HepG2 (cell line): ENCODE results near the gene TCOF1. TPM values are rescaled to one million over a fixed set of nuclear protein-coding genes. Genes with fewer than 3 reads are reported as not detected.

Experiments
- ATAC-seq: fragments of 200-7000 bp; cut with Tn5 transposase; 3 replicates; pipeline ENCODE4 v1.9.1; 2020; ENCODE audit warnings: mild to moderate bottlenecking, moderate library complexity
- BruUV-seq: library from RNA; stranded (reverse); fragments of 400-500 nt; replicated peaks from 2 replicates; lab custom pipeline; 2021; lab: Mats Ljungman, UMichigan
- CTCF ChIA-PET: fragments of 300-600 bp; formaldehyde crosslinking; extraction: SDS; loops from one replicate; lab custom pipeline; 2021; ENCODE audit warnings: low total read pairs, inconsistent platforms, low intra/inter-chr PET ratio; lab: Yijun Ruan, JAX
- POLR2A ChIA-PET: fragments of 350-600 bp; sonication (Branson Sonifier 250); formaldehyde crosslinking; loops from one replicate; lab custom pipeline; 2020; ENCODE audit warnings: antibody characterized with exemption, inconsistent platforms; lab: Yijun Ruan, JAX
- DNase-seq: peaks from one replicate; pipeline ENCODE4 v3.0.0-alpha.2; 2015; ENCODE audit warnings: low spot score
- FAIRE-seq: peaks from 3 replicates; lab custom pipeline; 2011; peaks lifted over from hg19 to GRCh38; lab: Jason Lieb, UNC
- H2AFZ ChIP-seq: one replicate; pipeline ENCODE4 v1.6.1; 2011; ENCODE audit warnings: low read length, inconsistent platforms
- H3K27ac ChIP-seq: fragments of 300-600 bp; 3 replicates; pipeline ENCODE4 v1.8.0; 2011; ENCODE audit warnings: mixed run types, mild to moderate bottlenecking, mixed read lengths, low read length, inconsistent platforms; ENCODE audit not compliant: insufficient read depth; ENCODE audit errors: extremely low read length
- H3K27me3 ChIP-seq, 2 experiments: fragments of 200-600 bp in 1 of 2; 2 replicates in 1 of 2; 3 replicates in 1 of 2; pipeline versions ENCODE4 v1.6.0 to v1.8.0; 2011; ENCODE audit warnings: low read length in 2 of 2, mild to moderate bottlenecking in 2 of 2, moderate library complexity in 2 of 2, inconsistent platforms in 1 of 2; ENCODE audit not compliant: insufficient read depth in 2 of 2, control insufficient read depth in 1 of 2
- H3K36me3 ChIP-seq, 2 experiments: fragments of 200-600 bp in 1 of 2; replicated peaks in 1 of 2; 2 replicates in 1 of 2; 3 replicates in 1 of 2; pipeline versions ENCODE4 v1.5.1 to v1.8.0; 2011; ENCODE audit warnings: low read length in 2 of 2, inconsistent platforms in 1 of 2; ENCODE audit not compliant: insufficient read depth in 2 of 2, control insufficient read depth in 1 of 2
- H3K4me1 ChIP-seq: 2 replicates; pipeline ENCODE4 v1.5.1; 2012; ENCODE audit warnings: low read length, inconsistent platforms; ENCODE audit not compliant: insufficient read depth
- H3K4me2 ChIP-seq: 2 replicates; pipeline ENCODE4 v1.6.0; 2011; ENCODE audit warnings: low read depth, low read length, inconsistent platforms
- H3K4me3 ChIP-seq, 3 experiments: fragments of 200-600 bp in 1 of 3; sonication (generic), shearing (Covaris generic) in 1 of 3; replicated peaks in 1 of 3; 2 replicates each; pipeline ENCODE4 v1.5.1; 2011 to 2016; ENCODE audit warnings: low read length in 3 of 3, inconsistent platforms in 2 of 3, low read depth in 2 of 3, mild to moderate bottlenecking in 2 of 3, control low read depth in 1 of 3, mixed read lengths in 1 of 3; ENCODE audit not compliant: insufficient read depth in 1 of 3
- H3K79me2 ChIP-seq: one replicate; pipeline ENCODE4 v1.6.1; 2011; ENCODE audit warnings: low read length, inconsistent platforms; ENCODE audit not compliant: insufficient read depth
- H3K9ac ChIP-seq: 2 replicates; pipeline ENCODE4 v1.6.0; 2011; ENCODE audit warnings: mild to moderate bottlenecking, low read depth, low read length, inconsistent platforms; ENCODE audit not compliant: insufficient read depth
- H3K9me3 ChIP-seq: 2 replicates; pipeline ENCODE4 v1.5.1; 2012; ENCODE audit warnings: mild to moderate bottlenecking, low read length
- H4K20me1 ChIP-seq: 2 replicates; pipeline ENCODE4 v1.6.0; 2011; ENCODE audit warnings: inconsistent platforms, mild to moderate bottlenecking, low read length, moderate library complexity; ENCODE audit not compliant: insufficient read depth
- MIXL1 ChIP-seq: IDR thresholded peaks from 2 replicates; pipeline ENCODE4 v1.6.1; 2016
- NKX3-1 ChIP-seq: sonication (generic); formaldehyde crosslinking; IDR thresholded peaks from 2 replicates; pipeline ENCODE4 v1.5.0; 2020; ENCODE audit warnings: missing genetic modification reagents
- POLR2G ChIP-seq: fragments of 200-400 bp; formaldehyde crosslinking; IDR thresholded peaks from 2 replicates; pipeline ENCODE4 v1.6.1; 2018; ENCODE audit warnings: mild to moderate bottlenecking, low read depth, low read length, moderate library complexity
- SMARCC2 ChIP-seq: fragments of 450-650 bp; IDR thresholded peaks from 2 replicates; pipeline ENCODE4 v1.6.1; 2017; ENCODE audit warnings: antibody characterized with exemption, mild to moderate bottlenecking
- TAF1 ChIP-seq: sonication (generic); formaldehyde crosslinking; IDR thresholded peaks from 2 replicates; pipeline ENCODE4 v1.4.0; 2020; ENCODE audit warnings: missing genetic modification reagents
- TOE1 ChIP-seq: sonication (generic); formaldehyde crosslinking; IDR thresholded peaks from 2 replicates; pipeline ENCODE4 v1.4.0; 2020; ENCODE audit warnings: mild to moderate bottlenecking, missing genetic modification reagents
- U2AF2 ChIP-seq: fragments of 200-400 bp; formaldehyde crosslinking; IDR thresholded peaks from 2 replicates; pipeline ENCODE4 v1.6.1; 2017; ENCODE audit warnings: low read depth, mild to moderate bottlenecking, low read length
- ZFP62 ChIP-seq: sonication (generic); formaldehyde crosslinking; IDR thresholded peaks from 2 replicates; pipeline ENCODE4 v1.4.0; 2020; ENCODE audit warnings: missing genetic modification reagents
- ZNF138 ChIP-seq: sonication (generic); formaldehyde crosslinking; IDR thresholded peaks from 2 replicates; pipeline ENCODE4 v1.5.0; 2020; ENCODE audit warnings: mild to moderate bottlenecking, low read depth, missing genetic modification reagents
- ZNF496 ChIP-seq: sonication (generic); formaldehyde crosslinking; IDR thresholded peaks from 2 replicates; pipeline ENCODE4 v1.8.1; 2023; ENCODE audit warnings: mild to moderate bottlenecking, moderate library complexity, missing genetic modification reagents; ENCODE audit not compliant: insufficient replicate concordance
- ZNF616 ChIP-seq: sonication (generic); formaldehyde crosslinking; IDR thresholded peaks from 2 replicates; pipeline ENCODE4 v1.5.0; 2020; ENCODE audit warnings: low read depth, mild to moderate bottlenecking, missing genetic modification reagents
- ZNF678 ChIP-seq: sonication (generic); formaldehyde crosslinking; IDR thresholded peaks from 2 replicates; pipeline ENCODE4 v1.4.0; 2020; ENCODE audit warnings: mild to moderate bottlenecking, missing genetic modification reagents
- ZNF883 ChIP-seq: sonication (generic); formaldehyde crosslinking; IDR thresholded peaks from 2 replicates; pipeline ENCODE4 v1.5.1; 2020; ENCODE audit warnings: mild to moderate bottlenecking, missing genetic modification reagents; ENCODE audit errors: not compliant biosample characterization
- WGBS: methylation state at CpG from one replicate; pipeline ENCODE4 v1.1.6; 2017; ENCODE audit warnings: low lambda C conversion rate; 5-methylcytosine and 5-hydroxymethylcytosine counted together
- in situ Hi-C: cut with HindIII; loops from 2 replicates; pipeline ENCODE4 v1.10.0; 2017; ENCODE audit warnings: low pct_unique_long_range_greater_than_20kb; ENCODE audit not compliant: extremely low pct_ligation_motif_present
- intact Hi-C: fragments of 100-400 bp; cut with micrococcal nuclease; formaldehyde crosslinking; loops from one replicate; pipeline ENCODE4 v1.10.0; 2022; ENCODE audit not compliant: unreplicated experiment
- polyA plus RNA-seq, 8 experiments: library from polyadenylated mRNA; depleted of rRNA in 3 of 8; stranded (reverse) in 7 of 8; unstranded in 1 of 8; fragments of >200 nt; fragmentation: Illumina TruSeq in 4 of 8; extraction: Trizol in 4 of 8; gene quantifications; 2 replicates each; pipeline versions ENCODE4 v1.2.1 to v1.2.3, GENCODE V29; 2011 to 2016; ENCODE audit warnings: low read depth in 4 of 8, missing spikeins in 1 of 8, mixed read lengths in 1 of 8; ENCODE audit not compliant: insufficient read depth in 1 of 8
- total RNA-seq, 5 experiments: library from RNA; depleted of rRNA; stranded (reverse); fragments of >200 nt; fragmentation: Illumina TruSeq; extraction: Trizol; gene quantifications; 2 replicates each; pipeline ENCODE4 v1.2.3, GENCODE V29; 2016; ENCODE audit warnings: low read depth in 1 of 5
- TF ChIP-seq, protein P1 (sequence below): sonication (generic); formaldehyde crosslinking; IDR thresholded peaks from 2 replicates; pipeline ENCODE4 v1.5.0; 2020; ENCODE audit warnings: missing genetic modification reagents, mild to moderate bottlenecking, borderline replicate concordance

TCOF1 gene
- total and polyA plus RNA-seq, 2 of the 13 experiments (the other 11 are each of a cell fraction or from before 2014, with no cell fraction given), result 10.1 to 41.6 TPM

DNA sequence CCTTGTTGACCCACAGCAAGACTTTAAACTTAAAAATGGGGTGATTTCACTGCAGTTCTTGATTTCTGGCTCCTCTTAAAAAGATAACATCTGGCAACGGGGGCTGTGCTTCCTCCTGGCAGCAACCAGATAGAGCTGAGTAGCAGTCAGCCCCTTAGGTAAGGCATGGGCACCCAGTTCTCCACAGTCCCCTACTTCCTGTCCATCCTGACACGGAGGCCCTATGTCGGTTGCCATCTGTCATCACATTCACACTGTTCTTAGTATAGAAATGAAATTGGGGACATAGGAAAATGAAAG, 43.5 kb downstream of the TCOF1 start (continued):
- TF ChIP-seq ZNF138 (CRISPR knock-in tag) (no peak), ZNF496 (no peak), ZNF678 (CRISPR knock-in tag) (no peak), TOE1 (CRISPR knock-in tag) (no peak), U2AF2 (no peak), ZNF883 (CRISPR knock-in tag) (no peak), ZFP62 (CRISPR knock-in tag) (no peak), SMARCC2 (no peak), NKX3-1 (CRISPR knock-in tag) (no peak)
- TF ChIP-seq, protein P1, sequence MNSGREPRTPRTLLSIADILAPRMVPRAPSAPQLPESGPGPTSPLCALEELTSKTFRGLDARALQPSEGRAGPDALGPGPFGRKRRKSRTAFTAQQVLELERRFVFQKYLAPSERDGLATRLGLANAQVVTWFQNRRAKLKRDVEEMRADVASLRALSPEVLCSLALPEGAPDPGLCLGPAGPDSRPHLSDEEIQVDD (CRISPR knock-in tag), result no peak

DNA sequence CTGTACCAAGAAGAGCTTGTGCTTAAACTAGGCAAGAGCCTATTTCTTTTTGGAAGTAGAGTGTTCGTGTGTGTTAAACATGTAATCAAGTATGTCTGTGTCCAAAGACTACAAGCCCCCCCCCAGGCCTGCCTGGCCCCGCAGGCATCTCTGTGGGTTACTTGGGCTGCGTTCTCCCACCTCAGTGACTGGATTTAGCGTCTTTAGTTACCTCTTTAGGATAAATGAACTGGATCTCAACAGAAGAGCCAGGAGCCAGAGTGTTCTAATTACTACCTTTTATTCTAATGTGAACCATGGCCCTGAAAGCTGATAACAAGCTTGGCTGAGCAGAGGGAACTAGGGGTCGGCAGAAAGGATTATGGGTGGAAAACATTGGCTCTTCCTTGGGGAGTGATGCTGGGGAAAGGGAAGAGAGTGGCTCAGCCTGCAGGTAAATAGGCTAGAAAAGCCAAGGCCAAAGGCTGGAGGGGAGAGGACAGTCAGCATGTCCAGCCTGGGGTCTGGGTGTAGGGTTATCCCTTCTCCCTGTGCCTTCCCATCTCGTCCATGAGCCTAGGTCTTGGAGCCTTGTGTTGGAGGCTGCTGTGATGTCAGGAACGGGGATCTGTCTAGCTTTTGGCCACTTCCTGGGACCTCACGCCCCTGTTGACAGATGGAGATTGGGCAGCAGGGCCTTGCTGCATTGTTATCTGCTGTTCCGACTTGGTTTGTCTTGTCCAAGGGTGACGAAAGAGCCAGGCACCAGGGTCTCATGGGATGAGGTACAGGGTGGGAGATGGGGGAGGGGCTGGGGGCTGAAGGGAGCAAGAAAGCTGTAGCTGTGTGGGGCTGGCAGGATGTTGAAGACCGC, 44.1 kb downstream of the TCOF1 start:
- H3K36me3 ChIP-seq, result peaks cover 22 to 58% of the 10 kb centered on the region in 2 experiments; a peak in 4 of 5 replicates
- peak; percentile 29; the same call in 1 of the 2 replicates for TF ChIP-seq POLR2G
- TF ChIP-seq TAF1 (CRISPR knock-in tag), result no peak
- TF ChIP-seq ZNF616 (CRISPR knock-in tag), result no peak
- no peak for TF ChIP-seq MIXL1 (CRISPR knock-in tag)
- no peaks in the 10 kb centered on the region for H3K9me3 ChIP-seq
- H3K27me3 ChIP-seq, result no peaks in the 10 kb centered on the region
- no peaks in the 10 kb centered on the region for H4K20me1 ChIP-seq
- BruUV-seq, result TSS peak; percentile 82
- in situ Hi-C loops (no loop called here), intact Hi-C loops (no loop called here)
- no peak overlapping the region for H3K27ac ChIP-seq
- H3K4me3 ChIP-seq, result no peak overlapping the region
- H3K9ac ChIP-seq, result no peak overlapping the region
- CTCF ChIA-PET, result no interaction called here
- no peaks in the 10 kb centered on the region for H3K4me1 ChIP-seq
- DNase-seq (no peak), FAIRE-seq (no peak), ATAC-seq (no peak)
- WGBS, result 96% methylated on average over 10 of the region's 11 CpGs
- no peaks in the 10 kb centered on the region for H3K79me2 ChIP-seq
- no peak overlapping the region for H2AFZ ChIP-seq
- POLR2A ChIA-PET, result interaction anchor here (1.3 to 3.7 kb wide), 2 partner anchors 9 kb away, joined by 3 to 11 read pairs; no protein-coding TSS in a partner anchor
- H3K4me2 ChIP-seq, result no peak overlapping the region
